CD4-positive, alpha-beta T cell (primary cell): ENCODE data around the gene AGAP1. TPM values are rescaled to one million over a fixed set of nuclear protein-coding genes. Genes with fewer than 3 reads are reported as not detected.

Source experiments
- ATAC-seq: fragments of 200-7000 bp; cut with Tn5 transposase; one replicate; pipeline ENCODE4 v1.10.0; 2022; ENCODE audit warnings: mild to moderate bottlenecking; ENCODE audit not compliant: poor library complexity
- CTCF ChIA-PET: fragments of 350-600 bp; sonication (Branson Sonifier 250); formaldehyde crosslinking; loops from one replicate; lab custom pipeline; 2021; ENCODE audit warnings: antibody characterized with exemption, inconsistent platforms; lab: Charles Lee
- POLR2A ChIA-PET: fragments of 350-600 bp; sonication (Branson Sonifier 250); formaldehyde crosslinking; loops from one replicate; lab custom pipeline; 2021; ENCODE audit warnings: antibody characterized with exemption, inconsistent platforms; lab: Charles Lee
- DNase-seq, 14 experiments: peaks; one replicate each; pipeline ENCODE4 v3.0.0-alpha.2; 2013 to 2020; ENCODE audit warnings: mixed read lengths in 2 of 14
- H3K27ac ChIP-seq, 2 donors: one replicate each; pipeline versions ENCODE4 v1.5.1 to v1.7.0; 2013; ENCODE audit warnings: low read length in 2 of 2, low read depth in 1 of 2, mild to moderate bottlenecking in 1 of 2
- H3K27me3 ChIP-seq, 2 experiments: 1 replicate in 1 of 2; 2 replicates in 1 of 2; pipeline versions ENCODE4 v1.6.1 to v1.7.0; 2013; ENCODE audit warnings: low read length in 2 of 2, control low read depth in 1 of 2, mild to moderate bottlenecking in 1 of 2, moderate library complexity in 1 of 2; ENCODE audit not compliant: insufficient read depth in 2 of 2, control insufficient read depth in 1 of 2
- H3K36me3 ChIP-seq: one replicate; pipeline ENCODE4 v1.6.1; 2013; ENCODE audit warnings: low read length, control low read depth; ENCODE audit not compliant: insufficient read depth
- H3K4me1 ChIP-seq: one replicate; pipeline ENCODE4 v1.6.1; 2013; ENCODE audit warnings: low read length, control low read depth; ENCODE audit not compliant: insufficient read depth
- H3K4me3 ChIP-seq: one replicate; pipeline ENCODE4 v1.5.1; 2013; ENCODE audit warnings: mild to moderate bottlenecking, low read length, moderate library complexity
- H3K9me3 ChIP-seq, 2 experiments: 1 replicate in 1 of 2; 2 replicates in 1 of 2; pipeline versions ENCODE4 v1.6.1 to v1.7.0; 2013; ENCODE audit warnings: low read length in 2 of 2, mild to moderate bottlenecking in 2 of 2, control low read depth in 1 of 2, moderate library complexity in 1 of 2; ENCODE audit not compliant: control insufficient read depth in 1 of 2, insufficient read depth in 1 of 2
- H3K27ac Mint-ChIP-seq: one replicate; pipeline ENCODE4 v1.8.0; 2020; ENCODE audit warnings: mixed read lengths
- H3K27me3 Mint-ChIP-seq: one replicate; pipeline ENCODE4 v1.8.0; 2021; ENCODE audit warnings: mixed read lengths
- H3K36me3 Mint-ChIP-seq: one replicate; pipeline ENCODE4 v1.8.0; 2021; ENCODE audit warnings: low read depth, mixed read lengths
- H3K4me1 Mint-ChIP-seq: one replicate; pipeline ENCODE4 v1.8.0; 2021; ENCODE audit warnings: low read depth, mixed read lengths
- H3K4me3 Mint-ChIP-seq: one replicate; pipeline ENCODE4 v1.8.0; 2020; ENCODE audit warnings: mild to moderate bottlenecking, mixed read lengths
- H3K9me3 Mint-ChIP-seq: one replicate; pipeline ENCODE4 v1.8.0; 2020; ENCODE audit warnings: mixed read lengths
- intact Hi-C, 2 experiments: fragments of 100-400 bp; cut with DNase I in 1 of 2; cut with micrococcal nuclease in 1 of 2; formaldehyde crosslinking; loops; one replicate each; pipeline versions ENCODE4 v1.15.1 to v1.9.0; 2023 to 2025; cut with DNase I, micrococcal nuclease
- total RNA-seq, 174 experiments: library from RNA in 2 of 174; stranded (reverse) in 2 of 174; gene quantifications; one replicate each; pipeline ENCODE4 v1.2.3 and lab custom pipeline; 2021 to 2026
- TF ChIP-seq, protein P1 (sequence below): fragments of 200-600 bp; IDR thresholded peaks from one replicate; pipeline ENCODE4 v1.8.0; 2022; ENCODE audit warnings: antibody characterized with exemption, mild to moderate bottlenecking

Gene AGAP1
- total RNA-seq, 2 experiments from 2014 or later = 2.6 to 3.1 TPM

DNA sequence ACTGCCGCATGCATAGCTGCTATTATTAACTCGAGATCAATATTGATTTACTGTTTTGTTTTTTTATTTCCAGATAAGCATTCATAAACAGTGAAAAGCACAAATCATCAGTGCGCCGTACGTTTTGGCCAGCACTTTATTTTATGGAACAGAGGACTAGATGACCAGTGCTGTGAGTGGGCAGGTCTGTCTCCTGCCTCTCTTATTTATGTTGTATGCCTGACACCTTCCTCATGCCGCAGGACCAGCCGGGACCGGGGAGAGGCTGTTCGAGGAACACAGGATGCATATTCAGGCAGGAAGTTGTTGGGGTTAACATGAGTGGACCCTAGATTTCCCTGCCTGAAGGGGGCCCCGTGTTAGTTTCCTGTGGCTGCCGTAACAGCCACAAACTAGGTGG is 72.6 kb downstream of the AGAP1 start:
- ChIA-PET POLR2A (no interaction called here), CTCF (no interaction called here)
- DNase-seq = no peak
- H3K27me3 Mint-ChIP-seq = peaks cover 47% of the 10 kb centered on the region
- Histone ChIP-seq H3K27ac (no peak overlapping the region), H3K4me1 (no peaks in the 10 kb centered on the region), H3K36me3 (no peaks in the 10 kb centered on the region), H3K27me3 (peaks cover 14% of the 10 kb centered on the region in 2 experiments), H3K9me3 (peaks cover 7 to 26% of the 10 kb centered on the region in 2 experiments), H3K4me3 (no peak overlapping the region)
- H3K27ac Mint-ChIP-seq = no peak overlapping the region
- H3K9me3 Mint-ChIP-seq = no peaks in the 10 kb centered on the region
- H3K36me3 Mint-ChIP-seq = no peaks in the 10 kb centered on the region
- H3K4me3 Mint-ChIP-seq = no peak overlapping the region
- H3K4me1 Mint-ChIP-seq = no peaks in the 10 kb centered on the region
- intact Hi-C loops = no loop called here
- TF ChIP-seq, protein P1, sequence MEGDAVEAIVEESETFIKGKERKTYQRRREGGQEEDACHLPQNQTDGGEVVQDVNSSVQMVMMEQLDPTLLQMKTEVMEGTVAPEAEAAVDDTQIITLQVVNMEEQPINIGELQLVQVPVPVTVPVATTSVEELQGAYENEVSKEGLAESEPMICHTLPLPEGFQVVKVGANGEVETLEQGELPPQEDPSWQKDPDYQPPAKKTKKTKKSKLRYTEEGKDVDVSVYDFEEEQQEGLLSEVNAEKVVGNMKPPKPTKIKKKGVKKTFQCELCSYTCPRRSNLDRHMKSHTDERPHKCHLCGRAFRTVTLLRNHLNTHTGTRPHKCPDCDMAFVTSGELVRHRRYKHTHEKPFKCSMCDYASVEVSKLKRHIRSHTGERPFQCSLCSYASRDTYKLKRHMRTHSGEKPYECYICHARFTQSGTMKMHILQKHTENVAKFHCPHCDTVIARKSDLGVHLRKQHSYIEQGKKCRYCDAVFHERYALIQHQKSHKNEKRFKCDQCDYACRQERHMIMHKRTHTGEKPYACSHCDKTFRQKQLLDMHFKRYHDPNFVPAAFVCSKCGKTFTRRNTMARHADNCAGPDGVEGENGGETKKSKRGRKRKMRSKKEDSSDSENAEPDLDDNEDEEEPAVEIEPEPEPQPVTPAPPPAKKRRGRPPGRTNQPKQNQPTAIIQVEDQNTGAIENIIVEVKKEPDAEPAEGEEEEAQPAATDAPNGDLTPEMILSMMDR = no peak
- no peak for ATAC-seq

DNA sequence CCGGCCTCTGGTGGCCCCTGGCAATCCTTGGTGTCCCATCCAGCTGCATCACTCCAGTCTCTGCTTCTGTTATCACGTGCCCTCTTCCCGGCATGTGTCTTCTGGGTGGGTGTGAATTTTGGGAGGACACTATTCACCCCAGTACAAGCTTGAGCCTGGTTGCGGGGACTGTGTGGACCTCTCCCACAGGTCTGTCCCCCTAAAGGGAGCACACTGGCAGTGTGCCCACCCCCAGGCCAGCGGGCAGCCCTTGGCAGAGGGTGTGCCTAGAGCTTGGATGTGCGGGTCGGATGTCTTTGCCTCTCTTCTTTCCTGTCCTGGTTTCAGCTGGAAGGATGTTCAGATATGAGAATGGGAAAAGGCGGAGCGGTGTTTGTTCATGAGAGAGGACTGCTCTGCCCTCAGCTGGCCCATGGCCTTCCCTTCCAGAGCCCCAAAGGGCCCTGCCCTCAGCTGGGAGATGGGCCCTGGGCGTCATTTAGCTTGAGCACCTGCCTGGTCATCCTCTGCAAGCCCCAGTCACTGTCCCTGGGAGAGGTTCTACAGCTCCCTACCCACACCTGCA is 73.2 kb downstream of the AGAP1 start:
- Histone ChIP-seq H3K27ac (no peak overlapping the region), H3K9me3 (peaks cover 7 to 26% of the 10 kb centered on the region in 2 experiments), H3K27me3 (peaks cover 14% of the 10 kb centered on the region in 2 experiments), H3K36me3 (no peaks in the 10 kb centered on the region), H3K4me3 (no peak overlapping the region), H3K4me1 (no peaks in the 10 kb centered on the region)
- DNase-seq = no peak
- no peak overlapping the region for H3K27ac Mint-ChIP-seq
- H3K36me3 Mint-ChIP-seq = no peaks in the 10 kb centered on the region
- POLR2A ChIA-PET = no interaction called here
- intact Hi-C loops = no loop called here
- TF ChIP-seq, protein P1 = no peak
- no peaks in the 10 kb centered on the region for H3K9me3 Mint-ChIP-seq
- H3K4me3 Mint-ChIP-seq = no peak overlapping the region
- no peaks in the 10 kb centered on the region for H3K4me1 Mint-ChIP-seq
- peaks cover 41% of the 10 kb centered on the region for H3K27me3 Mint-ChIP-seq
- CTCF ChIA-PET = no interaction called here
- ATAC-seq = no peak

DNA sequence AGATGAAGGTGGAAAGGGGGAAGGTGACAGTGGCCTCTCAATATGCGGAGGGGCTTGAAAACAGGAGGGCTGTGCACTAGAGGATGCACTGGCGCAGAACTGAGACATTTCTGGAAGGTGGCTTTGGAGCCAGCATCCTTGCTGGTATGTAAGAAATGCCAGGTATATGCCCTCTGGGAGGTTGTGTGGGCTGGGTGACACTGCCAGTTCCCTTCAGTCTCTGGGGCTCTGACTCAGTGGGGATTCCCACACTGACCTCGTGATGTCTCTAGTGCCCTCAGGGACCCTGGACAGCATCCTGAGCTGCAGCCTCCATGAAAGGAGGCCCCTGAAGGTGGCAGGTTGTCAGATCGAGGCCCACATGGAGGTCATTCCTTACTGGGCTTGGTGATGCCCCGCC is 74.0 kb downstream of the AGAP1 start:
- Mint-ChIP-seq H3K9me3 (no peaks in the 10 kb centered on the region), H3K27me3 (peaks cover 40% of the 10 kb centered on the region), H3K4me1 (no peaks in the 10 kb centered on the region), H3K4me3 (no peak overlapping the region), H3K36me3 (no peaks in the 10 kb centered on the region), H3K27ac (no peak overlapping the region)
- DNase-seq (no peak), ATAC-seq (no peak)
- H3K9me3 ChIP-seq = peaks cover 7 to 26% of the 10 kb centered on the region in 2 experiments
- peaks cover 12 to 14% of the 10 kb centered on the region in 2 experiments for H3K27me3 ChIP-seq
- ChIA-PET CTCF (no interaction called here), POLR2A (no interaction called here)
- no peak overlapping the region for H3K4me3 ChIP-seq
- H3K4me1 ChIP-seq = no peaks in the 10 kb centered on the region
- H3K27ac ChIP-seq = no peak overlapping the region
- intact Hi-C loops = no loop called here
- TF ChIP-seq, protein P1 = no peak
- H3K36me3 ChIP-seq = no peaks in the 10 kb centered on the region
